NCI-H1930 (cell line): ENCODE results near the gene KCNJ5.
"Not testable (repeated sequence)": the region's sequence is repeated elsewhere in the genome, so short reads cannot be mapped to it uniquely, and the experiment has no call there.

Source experiments
- DNase-seq, 2 experiments: peaks; one replicate each; lab custom pipeline; 2025; lab: John Stamatoyannopoulos, UW

KCNJ5 gene

GRCh38 chr11:128913806-128914205 lies 22.6 kb downstream of the KCNJ5 start:
- no peak for DNase-seq

- no peak for DNase-seq
These were observed 23.3 kb downstream of the KCNJ5 start for GRCh38 chr11:128914216-128915148.

GRCh38 chr11:128915149-128915521 lies 24.0 kb downstream of the KCNJ5 start:
- no peak for DNase-seq

- DNase-seq = no peak
These were observed 24.9 kb downstream of the KCNJ5 start for GRCh38 chr11:128916037-128916572.

- DNase-seq = no peak
These were observed 25.5 kb downstream of the KCNJ5 start for GRCh38 chr11:128916681-128917080.

- DNase-seq = no peak
These were observed 26.1 kb downstream of the KCNJ5 start for GRCh38 chr11:128917144-128917724.

- DNase-seq = no peak
These were observed 28.1 kb downstream of the KCNJ5 start for GRCh38 chr11:128919216-128919615.

GRCh38 chr11:128919635-128920034 lies 28.5 kb downstream of the KCNJ5 start:
- DNase-seq = not testable (repeated sequence)

GRCh38 chr11:128920666-128921065 lies 29.5 kb downstream of the KCNJ5 start:
- DNase-seq = no peak

GRCh38 chr11:128921793-128922192 lies 30.6 kb downstream of the KCNJ5 start:
- DNase-seq = no peak

- DNase-seq = no peak
These were observed 32.9 kb downstream of the KCNJ5 start for GRCh38 chr11:128924104-128924503.

GRCh38 chr11:128924510-128925249 lies 33.5 kb downstream of the KCNJ5 start:
- DNase-seq = no peak

GRCh38 chr11:128925250-128925600 lies 34.1 kb downstream of the KCNJ5 start:
- no peak for DNase-seq

GRCh38 chr11:128926000-128926399 lies 34.8 kb downstream of the KCNJ5 start:
- DNase-seq = no peak

GRCh38 chr11:128926437-128927107 lies 35.4 kb downstream of the KCNJ5 start:
- DNase-seq = no peak

- no peak for DNase-seq
These were observed 35.9 kb downstream of the KCNJ5 start for GRCh38 chr11:128927108-128927461.

- no peak for DNase-seq
These were observed 36.7 kb downstream of the KCNJ5 start for GRCh38 chr11:128927683-128928336.

GRCh38 chr11:128928400-128928799 lies 37.2 kb downstream of the KCNJ5 start:
- no peak for DNase-seq

- no peak for DNase-seq
These were observed 38.3 kb downstream of the KCNJ5 start for GRCh38 chr11:128929468-128929867.

GRCh38 chr11:128929991-128930390 lies 38.8 kb downstream of the KCNJ5 start:
- no peak for DNase-seq

- DNase-seq = no peak
These were observed 39.9 kb downstream of the KCNJ5 start for GRCh38 chr11:128931066-128931465.

GRCh38 chr11:128931668-128932067 lies 40.5 kb downstream of the KCNJ5 start:
- no peak for DNase-seq
